Esophagus squamous epithelium (tissue), 4 donors: ENCODE data around the gene AUTS2.

ENCODE experiments used
- CTCF ChIP-seq, 6 experiments: fragments of 450-650 bp in 4 of 6; fragments of 200-600 bp in 2 of 6; sonication (generic) in 2 of 6; IDR thresholded peaks; one replicate each; pipeline ENCODE4 v1.5.1; 2016 to 2019; ENCODE audit warnings: antibody characterized with exemption in 6 of 6, mild to moderate bottlenecking in 4 of 6, moderate library complexity in 4 of 6
- POLR2A ChIP-seq, 4 donors: fragments of 450-650 bp; IDR thresholded peaks; one replicate each; pipeline ENCODE4 v1.6.1; 2017; ENCODE audit warnings: antibody characterized with exemption in 4 of 4, mild to moderate bottlenecking in 4 of 4, moderate library complexity in 3 of 4

- TF ChIP-seq CTCF (IDR thresholded peaks at IDR 0.05), result no peak
- no peak for TF ChIP-seq POLR2A (IDR thresholded peaks at IDR 0.05)
Observed at GRCh38 chr7:70033226-70033625, 435.0 kb downstream of the AUTS2 start.
